Measurements from ENCODE around the gene SP7. TPM values are rescaled to one million over a fixed set of nuclear protein-coding genes. Genes with fewer than 3 reads are reported as not detected.

SP7 gene
- total and polyA plus RNA-seq, 9 of the 15 experiments (the other 6 are each of a cell fraction or from before 2014, with no cell fraction given): 0.04 TPM; not detected in 8

- TF ChIP-seq ZC3H4 (CRISPR knock-in tag; IDR thresholded peaks at IDR 0.05; ENCODE audit: borderline replicate concordance) (no peak; the same call in 1 of the 2 replicates), XRCC3 (IDR thresholded peaks at IDR 0.05) (no peak), TGIF2 (CRISPR knock-in tag; IDR thresholded peaks at IDR 0.05) (no peak), ZNF232 (CRISPR knock-in tag; IDR thresholded peaks at IDR 0.05) (no peak), MTA2 (IDR thresholded peaks at IDR 0.05; ENCODE audit: low read depth) (no peak), PATZ1 (CRISPR knock-in tag; IDR thresholded peaks at IDR 0.05; ENCODE audit: borderline replicate concordance) (peak; percentile 68; the same call in 1 of the 2 replicates), SRF (CRISPR knock-in tag; IDR thresholded peaks at IDR 0.05) (peak in 1 of 2 experiments; percentile 26; a peak in 1 of 4 replicates), ZNF143 (CRISPR knock-in tag; IDR thresholded peaks at IDR 0.05) (no peak), MIER1 (IDR thresholded peaks at IDR 0.05; ENCODE audit: low read depth) (no peak), KLF6 (CRISPR knock-in tag; IDR thresholded peaks at IDR 0.05; ENCODE audit: borderline replicate concordance) (peak; percentile 57; the same call in 1 of the 2 replicates), ERF (CRISPR knock-in tag; IDR thresholded peaks at IDR 0.05) (peak; percentile 84), MGA (IDR thresholded peaks at IDR 0.05) (peak; percentile 81), NFIX (CRISPR knock-in tag; IDR thresholded peaks at IDR 0.05; ENCODE audit: low read depth) (no peak)
Observed at GRCh38 chr12:53378724-53379388, 42.7 kb upstream of the SP7 start (continued).

Data from K562 (cell line).